PFSK-1 (cell line): ENCODE measurements around the gene WDR91.

Source experiments
- POLR2AphosphoS5 ChIP-seq: IDR thresholded peaks from 2 replicates; pipeline ENCODE4 v1.6.1; 2012; ENCODE audit warnings: low read depth, mild to moderate bottlenecking, control low read depth, low read length, moderate library complexity
- SIN3A ChIP-seq: IDR thresholded peaks from 2 replicates; pipeline ENCODE4 v1.6.1; 2012; ENCODE audit warnings: mild to moderate bottlenecking, low read length, moderate library complexity, borderline replicate concordance; ENCODE audit not compliant: insufficient read depth
- TF ChIP-seq, protein P1 (sequence below), 2 experiments: IDR thresholded peaks; 2 replicates each; pipeline versions ENCODE4 v1.6.1 to v1.8.0; 2011 to 2012; ENCODE audit warnings: low read depth in 2 of 2, low read length in 2 of 2, control low read depth in 1 of 2, inconsistent platforms in 1 of 2, mild to moderate bottlenecking in 1 of 2, moderate library complexity in 1 of 2; ENCODE audit not compliant: insufficient read depth in 1 of 2

DNA sequence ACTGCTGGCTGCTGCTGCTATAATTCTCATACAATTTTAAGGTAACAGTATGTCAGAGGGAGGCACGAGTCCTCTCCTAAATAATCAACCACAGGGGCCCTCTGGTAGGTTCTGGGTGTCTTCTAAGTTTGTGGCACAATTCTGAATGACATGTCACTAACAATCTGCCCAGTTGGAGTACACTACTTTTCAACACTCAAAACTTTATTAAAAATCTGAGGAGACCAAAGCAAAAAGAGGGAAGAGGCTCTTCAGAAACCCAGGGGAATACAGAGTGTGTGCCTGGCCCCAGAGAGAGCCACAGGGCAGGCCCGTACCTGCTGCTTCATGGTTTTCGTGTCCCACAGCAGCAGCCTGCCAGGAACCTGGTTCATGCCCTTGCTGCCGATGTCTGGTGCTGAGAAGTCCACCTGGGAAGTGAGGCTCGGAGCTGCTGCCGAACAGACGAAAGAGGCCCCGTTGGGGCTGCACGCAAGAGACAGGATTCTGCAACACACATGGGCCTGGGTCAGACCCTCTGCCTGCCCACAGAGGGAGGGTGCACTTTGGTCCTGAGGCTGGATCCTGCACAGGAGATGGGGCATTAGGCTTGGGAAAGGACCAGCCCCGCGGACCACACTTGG lies 18.3 kb downstream of the WDR91 start:
- TF ChIP-seq, protein P1, sequence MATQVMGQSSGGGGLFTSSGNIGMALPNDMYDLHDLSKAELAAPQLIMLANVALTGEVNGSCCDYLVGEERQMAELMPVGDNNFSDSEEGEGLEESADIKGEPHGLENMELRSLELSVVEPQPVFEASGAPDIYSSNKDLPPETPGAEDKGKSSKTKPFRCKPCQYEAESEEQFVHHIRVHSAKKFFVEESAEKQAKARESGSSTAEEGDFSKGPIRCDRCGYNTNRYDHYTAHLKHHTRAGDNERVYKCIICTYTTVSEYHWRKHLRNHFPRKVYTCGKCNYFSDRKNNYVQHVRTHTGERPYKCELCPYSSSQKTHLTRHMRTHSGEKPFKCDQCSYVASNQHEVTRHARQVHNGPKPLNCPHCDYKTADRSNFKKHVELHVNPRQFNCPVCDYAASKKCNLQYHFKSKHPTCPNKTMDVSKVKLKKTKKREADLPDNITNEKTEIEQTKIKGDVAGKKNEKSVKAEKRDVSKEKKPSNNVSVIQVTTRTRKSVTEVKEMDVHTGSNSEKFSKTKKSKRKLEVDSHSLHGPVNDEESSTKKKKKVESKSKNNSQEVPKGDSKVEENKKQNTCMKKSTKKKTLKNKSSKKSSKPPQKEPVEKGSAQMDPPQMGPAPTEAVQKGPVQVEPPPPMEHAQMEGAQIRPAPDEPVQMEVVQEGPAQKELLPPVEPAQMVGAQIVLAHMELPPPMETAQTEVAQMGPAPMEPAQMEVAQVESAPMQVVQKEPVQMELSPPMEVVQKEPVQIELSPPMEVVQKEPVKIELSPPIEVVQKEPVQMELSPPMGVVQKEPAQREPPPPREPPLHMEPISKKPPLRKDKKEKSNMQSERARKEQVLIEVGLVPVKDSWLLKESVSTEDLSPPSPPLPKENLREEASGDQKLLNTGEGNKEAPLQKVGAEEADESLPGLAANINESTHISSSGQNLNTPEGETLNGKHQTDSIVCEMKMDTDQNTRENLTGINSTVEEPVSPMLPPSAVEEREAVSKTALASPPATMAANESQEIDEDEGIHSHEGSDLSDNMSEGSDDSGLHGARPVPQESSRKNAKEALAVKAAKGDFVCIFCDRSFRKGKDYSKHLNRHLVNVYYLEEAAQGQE (IDR thresholded peaks at IDR 0.05; ENCODE audit: insufficient read depth in 1 of 2, low read depth in 2 of 2, low read length in 2 of 2) = no peak
- no peak for TF ChIP-seq SIN3A
- TF ChIP-seq POLR2AphosphoS5 = no peak
